HG03060 (cell line): Measurements from ENCODE around the gene B4GAT1.
A peak's percentile ranks its signal among the peaks of the same experiment; 100 is the strongest.

Experiments used
- ATAC-seq: cut with Tn5 transposase; IDR thresholded peaks from one replicate; pipeline ENCODE4 v1.9.1; 2021; ENCODE audit warnings: low read depth, moderate number of reproducible peaks; ENCODE audit not compliant: unreplicated experiment

B4GAT1 gene

DNA sequence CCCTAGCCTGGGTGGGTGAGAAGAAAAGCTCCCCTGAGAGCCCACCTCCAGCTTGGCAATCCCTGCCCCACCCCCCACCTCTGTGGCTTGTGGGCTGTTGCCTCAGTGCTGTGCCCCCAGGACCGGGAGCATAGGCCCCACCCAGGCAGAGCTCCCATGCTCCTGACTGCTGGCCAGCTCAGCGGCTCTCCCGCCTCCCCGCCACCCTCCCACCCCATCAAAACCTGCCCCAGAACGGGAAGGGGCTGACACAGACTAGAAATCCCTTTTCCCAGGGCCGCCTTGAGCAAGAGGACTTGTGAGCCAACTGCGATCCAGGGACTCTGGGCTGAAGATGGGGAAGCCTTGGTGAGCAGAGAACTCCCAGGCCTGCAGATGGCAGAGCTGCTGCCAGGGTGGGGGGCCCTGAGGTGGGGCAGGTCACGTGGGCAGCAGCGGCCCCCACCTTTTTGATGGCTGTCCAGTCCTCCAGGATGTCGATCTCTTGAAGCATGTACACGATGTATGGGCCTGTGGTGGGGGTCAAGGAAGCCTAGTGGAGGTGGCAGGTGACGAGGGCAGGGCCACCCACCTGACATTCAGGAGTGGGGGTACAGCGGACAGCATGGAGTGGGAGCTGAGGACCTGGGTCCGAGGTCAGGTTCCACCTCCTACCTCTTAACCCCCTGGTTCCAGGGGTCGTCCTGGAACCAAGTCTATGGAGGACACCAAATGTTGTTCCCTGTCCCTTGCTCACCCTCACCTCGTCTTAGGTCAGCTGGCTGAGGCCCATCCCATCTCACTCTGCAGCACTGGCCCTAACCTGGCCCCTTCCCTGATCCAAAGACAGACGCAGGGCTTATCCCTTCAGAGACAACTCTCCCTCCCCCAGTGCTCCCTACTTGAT is 8.9 kb downstream of the B4GAT1 start:
- no peak for ATAC-seq

DNA sequence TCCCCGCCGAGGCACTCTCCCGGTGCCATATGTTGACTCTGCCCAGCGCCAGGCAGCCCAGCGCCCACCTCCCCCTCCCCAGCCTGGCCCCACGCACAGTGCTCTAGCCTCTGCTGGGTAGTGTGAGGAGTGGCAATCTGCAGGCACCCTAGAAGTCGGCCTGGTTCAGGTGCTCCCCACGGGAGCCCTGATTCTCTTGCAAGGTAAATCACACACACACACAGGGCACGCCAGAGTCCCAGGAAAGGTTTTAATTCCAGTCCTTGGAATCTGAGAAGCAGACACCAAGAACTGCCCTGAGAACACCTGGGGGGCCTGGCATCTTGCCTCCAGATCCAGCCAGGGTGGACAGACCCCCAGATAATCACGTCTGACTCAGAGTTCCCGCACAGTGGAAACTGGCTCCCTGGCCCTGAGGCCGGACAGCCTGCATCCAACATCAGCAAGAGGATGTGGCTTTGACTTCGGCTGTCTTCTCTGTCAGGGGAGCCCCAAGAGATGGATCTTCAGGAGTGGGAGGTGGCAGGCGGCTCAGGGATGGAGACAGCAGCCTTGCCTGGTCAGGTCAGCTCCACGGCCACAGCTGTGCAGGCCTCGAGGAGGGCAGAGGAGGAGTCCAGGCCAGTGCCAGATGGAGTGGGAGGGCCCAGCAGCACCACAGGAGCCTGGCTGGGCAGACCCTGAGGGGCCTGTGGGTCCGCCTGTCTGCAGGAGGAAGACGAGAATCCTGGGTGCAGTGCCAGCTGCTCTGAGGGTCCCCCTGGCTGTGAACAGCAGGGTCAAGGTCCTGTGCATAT is 10.1 kb downstream of the B4GAT1 start:
- ATAC-seq: no peak

DNA sequence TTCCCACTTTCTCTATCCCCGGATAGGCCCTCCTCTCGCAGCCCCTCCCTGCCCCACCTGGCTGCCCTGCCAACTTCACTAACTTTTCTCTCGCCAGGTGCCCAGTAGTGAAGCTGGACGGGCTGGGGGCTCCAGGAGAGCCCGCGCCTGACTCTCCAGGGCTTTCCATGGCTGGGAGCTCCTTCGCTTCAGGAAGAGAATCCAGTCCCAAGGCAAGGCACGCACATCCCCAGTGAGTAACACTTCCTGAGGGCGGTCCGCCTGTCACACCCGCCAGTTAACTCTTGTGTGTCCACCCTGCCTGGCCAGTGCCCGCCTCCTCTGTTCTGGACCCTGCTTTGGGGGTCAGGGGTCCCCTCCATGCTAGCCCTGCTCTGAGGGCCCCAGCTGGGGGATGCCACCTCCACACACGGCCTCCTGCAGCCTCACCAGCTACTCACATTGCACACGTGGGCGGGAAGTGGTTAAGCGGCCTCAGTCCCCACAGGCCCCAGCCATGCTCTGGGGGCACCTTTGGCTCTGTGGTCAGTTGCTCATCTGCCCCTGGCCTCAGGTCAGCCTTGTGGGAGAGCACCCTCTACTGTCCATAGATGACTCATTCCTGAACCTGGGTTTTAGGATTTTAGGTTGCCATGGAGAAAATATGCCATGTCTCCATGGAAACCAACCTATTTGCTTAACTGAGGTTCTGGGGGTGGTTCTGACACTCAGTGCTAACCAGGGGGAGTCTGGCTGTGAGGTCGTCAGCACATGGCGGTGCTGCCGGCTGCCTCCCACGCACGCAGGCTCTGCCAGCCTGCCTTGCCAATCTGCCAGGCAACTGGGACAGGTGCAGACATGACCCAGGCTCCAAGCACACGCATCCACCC is 11.0 kb downstream of the B4GAT1 start, which contains the start of gene RIN1:
TSS of gene RIN1 (minus strand) at position 201 of the 869 bp plus-strand sequence. CDS start at position 169, 32 bp downstream.
- peak; percentile 70 for ATAC-seq

DNA sequence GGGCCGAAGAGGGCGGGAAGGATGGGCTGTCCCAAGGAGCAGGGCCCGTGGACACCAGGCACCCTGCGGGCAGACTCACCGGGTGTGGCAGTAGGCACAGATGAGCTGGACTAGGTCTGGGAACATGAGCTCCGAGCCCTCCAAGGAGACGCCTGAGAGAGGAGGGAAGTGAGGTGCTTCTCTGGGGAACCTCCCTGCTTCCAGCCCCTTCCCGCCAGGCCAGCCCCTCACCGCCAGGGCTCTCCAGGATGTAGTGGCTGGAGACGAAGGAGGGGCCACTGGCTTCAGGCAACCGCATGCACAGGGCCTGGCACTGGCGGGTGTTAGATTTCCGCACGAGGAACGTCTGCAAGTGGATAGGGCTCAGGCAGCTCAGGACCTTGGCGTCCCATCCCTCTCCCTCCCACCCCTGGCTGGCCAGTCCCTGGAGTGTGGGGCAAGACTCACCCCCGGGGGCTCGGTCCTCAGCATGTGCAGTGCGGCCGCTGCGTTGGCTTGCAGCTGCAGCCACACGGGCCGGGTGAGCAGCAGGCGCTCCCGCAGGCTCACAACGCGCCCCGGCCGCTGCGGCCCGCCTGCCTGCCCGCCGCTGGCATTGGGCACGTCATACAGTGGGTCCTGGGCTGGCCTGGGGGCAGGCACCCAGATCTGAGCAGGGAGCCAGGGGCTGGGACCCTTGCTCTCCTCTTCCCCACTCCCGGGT is 11.7 kb downstream of the B4GAT1 start:
- ATAC-seq: no peak

DNA sequence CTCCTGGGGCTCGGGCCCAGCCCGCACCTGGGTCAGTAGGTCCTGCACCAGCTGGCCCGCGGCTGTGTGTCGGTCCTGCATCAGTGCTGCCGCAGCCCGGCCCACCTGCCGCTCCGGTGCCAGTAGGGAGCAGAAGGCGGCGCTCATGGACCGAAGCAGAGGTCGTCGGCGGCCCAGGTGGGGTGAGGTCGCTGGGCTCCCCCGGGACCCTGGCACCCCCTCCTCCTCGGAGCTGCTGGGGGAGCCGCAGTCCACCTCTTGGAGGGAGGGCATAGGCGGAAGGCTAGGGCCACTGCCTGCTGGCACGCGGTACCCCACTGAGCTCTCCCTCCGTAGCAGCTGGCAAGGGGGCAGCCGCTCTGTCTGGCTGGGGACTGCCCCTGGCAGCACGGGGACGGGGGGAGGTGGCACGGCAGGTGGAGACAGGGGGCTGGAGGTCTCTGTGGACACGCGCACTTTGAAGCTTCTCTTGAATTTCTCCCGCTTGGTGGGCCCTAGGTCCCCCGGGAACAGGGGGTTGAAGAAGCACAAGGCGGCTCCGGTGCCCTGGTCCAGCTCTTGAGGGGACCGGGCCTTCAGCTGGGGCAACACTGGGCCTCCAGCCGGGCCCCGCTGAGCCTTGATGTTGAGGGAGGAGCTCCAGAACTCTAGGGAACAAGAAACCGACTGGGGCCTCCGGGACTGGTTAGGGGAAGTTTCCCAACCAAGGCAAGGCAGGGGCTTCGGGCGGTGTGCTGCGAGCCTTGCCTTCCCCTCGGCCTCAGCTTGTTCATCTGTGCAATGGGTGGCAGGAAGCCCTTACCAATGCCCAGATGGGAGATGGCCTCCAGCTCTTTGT is 12.6 kb downstream of the B4GAT1 start:
- no peak for ATAC-seq

DNA sequence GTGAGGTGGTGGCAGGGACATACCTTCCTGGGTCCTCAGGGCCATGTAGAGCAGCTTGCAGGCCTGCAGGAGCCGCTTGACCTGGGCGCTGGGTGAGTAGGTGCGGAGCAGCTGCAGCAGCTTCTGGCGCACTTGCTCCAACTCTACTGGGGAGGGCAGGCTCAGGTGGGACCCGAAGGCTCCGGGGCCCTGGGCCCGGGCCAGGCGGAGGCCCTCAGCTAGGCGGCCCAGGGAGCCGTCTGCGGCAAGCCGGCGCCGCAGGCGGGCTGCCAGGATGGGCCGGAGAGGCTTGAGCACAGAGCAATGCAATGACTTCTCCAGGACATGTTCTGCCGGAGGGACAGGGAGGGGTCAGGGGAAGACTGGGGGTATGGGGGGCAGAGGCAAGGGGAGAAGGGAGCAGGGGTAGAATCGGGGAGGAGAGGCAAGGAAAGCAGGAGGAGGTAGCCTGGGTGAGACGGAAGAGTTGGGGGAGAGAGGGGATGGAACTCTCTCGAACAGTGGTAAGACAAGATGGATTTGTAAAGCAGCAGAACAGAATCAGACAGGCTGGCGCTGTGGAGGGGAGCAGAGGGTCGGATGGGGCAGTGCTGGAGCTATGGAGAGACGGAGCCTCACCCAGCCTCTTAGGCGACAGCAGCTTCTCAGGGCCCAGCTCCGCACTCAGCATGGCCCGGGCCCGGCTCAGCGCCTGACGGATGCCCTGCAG is 13.4 kb downstream of the B4GAT1 start:
- ATAC-seq: no peak

DNA sequence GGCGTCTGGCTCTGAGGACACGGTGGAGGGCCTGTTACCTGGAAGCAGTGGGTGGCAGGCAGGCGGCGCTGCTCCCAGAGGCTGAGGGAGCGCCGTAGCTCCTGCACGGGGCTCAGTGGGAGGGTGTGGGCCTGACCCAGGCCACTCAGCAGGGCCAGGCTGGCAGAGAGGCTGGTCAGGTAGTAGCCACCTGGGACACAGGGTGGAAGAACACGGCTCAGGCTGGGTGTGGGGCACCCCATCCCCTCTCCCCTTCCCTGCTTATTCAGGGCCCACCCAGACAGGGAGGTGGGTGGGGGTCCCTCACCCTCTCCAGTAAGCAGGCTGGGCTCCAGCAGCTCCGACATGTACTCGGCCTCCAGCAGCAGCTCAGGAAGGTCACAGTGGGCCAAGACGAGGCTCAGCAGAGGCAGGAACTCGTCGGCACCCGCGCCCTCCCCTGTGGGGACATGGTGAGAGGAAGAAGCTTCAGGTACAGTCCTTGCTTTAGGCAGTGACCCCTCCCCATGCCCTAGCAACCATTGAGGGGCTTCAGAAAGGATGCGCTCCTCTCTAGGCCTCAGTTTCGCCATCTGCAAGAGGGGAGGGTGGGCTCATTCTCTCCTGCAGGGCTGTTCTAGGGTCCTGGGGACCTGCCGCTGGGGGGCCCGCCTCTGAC is 14.1 kb downstream of the B4GAT1 start:
- no peak for ATAC-seq

DNA sequence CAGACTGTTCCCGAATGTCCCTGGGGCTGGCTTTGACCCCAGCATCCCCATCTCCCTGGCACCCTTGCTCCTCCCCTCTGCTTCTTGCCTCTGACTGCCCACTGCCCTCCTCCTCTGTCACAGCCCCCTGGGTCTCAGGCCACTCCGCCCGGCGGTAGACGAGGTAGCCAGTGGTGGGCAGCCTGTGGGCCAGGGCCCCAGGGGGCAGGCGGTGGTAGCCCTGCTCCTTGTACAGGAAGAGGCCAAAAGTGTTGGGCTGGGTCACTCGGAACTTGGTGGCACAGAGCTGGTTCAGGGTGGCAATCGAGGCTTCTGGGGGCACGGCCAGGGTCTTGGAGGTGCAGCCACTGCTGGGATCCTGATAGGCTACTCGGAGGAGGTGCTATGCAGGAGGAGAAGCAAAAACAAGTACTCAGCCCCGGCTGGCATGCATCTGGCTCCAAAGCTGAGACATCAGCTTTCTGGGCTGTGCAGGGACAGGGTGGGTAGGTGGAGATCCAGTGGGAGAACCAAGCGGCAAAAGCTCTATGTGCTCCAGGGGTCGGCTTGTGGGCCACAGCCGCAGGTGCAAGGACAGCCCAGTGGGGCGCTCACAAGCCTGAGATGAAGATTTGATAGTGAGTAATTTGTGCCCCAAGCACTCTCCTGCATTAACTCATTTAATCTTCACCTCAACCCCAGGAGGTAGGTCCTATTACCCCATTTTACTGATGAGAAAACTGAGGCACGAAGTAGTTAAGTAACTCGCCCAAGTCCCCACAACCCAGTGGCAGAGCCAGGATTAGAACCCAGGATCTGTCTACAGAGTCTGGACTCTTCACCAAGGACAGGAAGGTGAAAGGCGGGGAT is 14.8 kb downstream of the B4GAT1 start:
- ATAC-seq: no peak

DNA sequence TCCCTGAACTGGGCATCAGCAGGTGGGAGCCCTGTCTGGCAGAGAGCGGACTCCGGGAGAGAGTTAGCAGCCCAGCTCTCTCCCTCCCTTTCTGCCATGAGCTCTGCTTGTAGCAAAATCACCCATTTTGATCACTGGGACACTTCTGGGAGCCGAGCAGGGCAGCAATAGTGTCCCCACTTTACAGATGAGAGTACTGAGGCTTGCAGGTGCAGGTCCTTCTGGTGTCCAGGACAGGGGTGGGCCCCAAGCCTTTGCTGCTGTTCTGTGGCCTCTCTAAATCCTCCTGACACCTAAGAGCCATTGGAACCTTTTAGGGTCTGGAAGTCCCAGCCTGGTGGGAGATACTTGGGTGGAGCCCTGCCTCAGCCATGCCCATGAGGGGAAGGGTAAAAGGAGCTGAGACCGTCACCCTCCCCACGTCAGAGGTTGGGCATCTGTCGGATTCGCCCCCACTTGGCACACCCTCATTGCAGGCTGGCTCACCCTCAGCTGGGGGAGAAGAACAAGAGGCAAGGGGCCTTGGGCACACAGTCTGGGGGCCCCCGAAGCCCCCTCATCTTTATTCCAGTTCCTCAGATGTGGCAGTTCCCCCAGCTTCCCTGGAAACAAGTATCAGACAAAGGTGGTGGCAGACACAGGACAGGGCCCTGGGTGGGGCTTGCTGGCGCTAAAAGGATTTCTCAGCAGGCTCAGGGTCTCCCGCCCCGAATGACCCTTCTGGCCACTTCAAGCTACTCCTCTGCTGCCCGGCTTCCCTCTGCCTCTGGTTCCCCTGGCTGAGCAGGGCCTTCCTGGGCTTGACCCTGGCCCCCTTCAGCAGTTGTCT is 15.7 kb downstream of the B4GAT1 start:
- no peak for ATAC-seq

DNA sequence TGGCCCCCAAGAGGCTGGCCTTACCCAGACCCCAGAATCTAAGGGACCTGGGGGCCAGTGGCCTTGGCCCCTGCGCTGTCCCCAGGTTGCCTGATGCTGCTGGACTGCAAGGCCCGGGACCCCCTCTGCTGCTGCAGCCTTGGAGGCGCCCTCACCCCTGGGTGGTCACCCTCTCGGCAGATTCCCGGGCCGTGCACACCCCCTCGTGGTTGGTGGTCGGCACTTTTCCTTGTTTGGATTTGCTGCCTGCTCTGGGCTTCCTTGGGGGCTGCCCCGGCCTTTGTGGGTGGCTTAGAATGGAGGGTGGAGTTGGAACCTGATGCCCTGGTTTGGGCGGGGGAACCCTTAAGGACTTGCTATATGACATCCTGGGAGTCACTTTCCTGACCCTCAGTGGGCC is 16.5 kb downstream of the B4GAT1 start:
- ATAC-seq: no peak

DNA sequence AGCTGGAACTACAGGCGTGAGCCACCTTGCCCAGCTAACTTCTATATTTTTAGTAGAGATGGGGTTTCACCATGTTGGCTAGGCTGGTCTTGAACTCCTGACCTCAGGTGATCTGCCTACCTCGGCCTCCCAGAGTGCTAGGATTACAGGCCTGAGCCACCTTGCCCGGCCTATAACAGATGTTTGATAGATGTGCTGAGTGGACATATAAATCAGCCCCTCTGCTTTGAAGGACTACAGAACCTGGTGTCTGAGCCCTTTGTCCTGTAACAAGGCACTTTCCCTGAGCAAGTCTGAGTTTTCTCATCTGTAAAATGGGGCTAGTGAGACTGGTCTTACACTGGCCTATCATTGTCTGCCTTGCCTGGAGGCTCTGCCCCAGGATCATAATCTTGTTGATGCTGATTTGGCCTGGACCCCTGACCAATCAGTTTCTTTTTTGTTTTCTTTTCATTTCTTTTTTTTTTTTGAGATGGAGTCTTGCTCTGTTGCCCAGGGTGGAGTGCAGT is 18.2 kb downstream of the B4GAT1 start:
- ATAC-seq: no peak

DNA sequence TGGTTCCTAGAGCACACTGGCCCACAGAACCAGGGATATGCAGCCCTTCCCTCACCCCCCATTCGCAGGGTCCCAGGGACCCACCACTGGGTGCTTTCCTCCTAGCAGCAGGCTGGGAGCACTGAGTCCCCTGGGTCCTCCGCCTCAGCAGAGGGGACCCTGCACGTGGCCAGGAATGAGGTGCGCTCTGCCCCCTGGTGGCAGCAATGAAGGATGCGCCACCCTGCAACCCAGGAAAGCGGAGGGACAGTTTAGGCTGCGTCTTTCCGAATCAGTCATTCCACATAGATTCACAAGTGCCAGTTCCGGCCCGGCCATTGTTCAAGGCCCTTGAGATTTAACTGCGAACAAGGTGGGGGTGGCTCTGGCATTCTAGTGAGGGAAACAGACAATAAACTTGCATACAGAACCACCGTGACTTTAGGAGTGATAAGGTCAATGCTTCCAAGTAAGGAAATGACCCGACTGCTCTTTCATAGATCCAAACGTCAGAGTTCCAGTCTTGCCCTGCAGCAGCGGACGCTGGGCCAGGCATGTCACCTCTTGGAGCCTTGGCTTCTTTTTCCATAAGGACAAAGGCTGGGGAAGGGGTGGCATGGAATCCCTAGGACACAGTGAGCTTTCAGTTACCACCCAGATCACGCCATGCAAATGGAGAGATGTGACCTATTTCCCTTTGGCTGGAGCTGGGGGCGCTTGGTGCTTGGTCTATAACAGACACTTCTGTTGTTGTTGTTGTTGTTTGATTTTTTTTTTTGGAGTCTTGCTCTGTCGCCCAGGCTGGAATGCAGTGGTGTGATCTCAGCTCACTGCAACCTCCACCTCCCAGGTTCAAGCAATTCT is 18.9 kb downstream of the B4GAT1 start:
- no peak for ATAC-seq

DNA sequence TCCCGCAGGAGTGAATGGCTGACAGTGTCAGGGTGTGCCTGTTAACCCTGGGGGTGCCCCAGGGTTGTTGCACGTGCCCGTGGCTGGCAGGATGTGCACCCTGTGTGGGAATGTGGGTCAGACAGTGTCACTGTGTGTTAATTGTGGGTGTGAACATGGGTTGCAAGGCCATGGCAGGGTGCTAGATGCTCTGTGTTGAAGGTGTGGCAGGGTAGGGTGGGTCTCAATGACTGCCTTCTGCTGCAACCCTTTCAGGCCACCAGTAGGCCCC is 19.5 kb downstream of the B4GAT1 start:
- ATAC-seq: no peak

DNA sequence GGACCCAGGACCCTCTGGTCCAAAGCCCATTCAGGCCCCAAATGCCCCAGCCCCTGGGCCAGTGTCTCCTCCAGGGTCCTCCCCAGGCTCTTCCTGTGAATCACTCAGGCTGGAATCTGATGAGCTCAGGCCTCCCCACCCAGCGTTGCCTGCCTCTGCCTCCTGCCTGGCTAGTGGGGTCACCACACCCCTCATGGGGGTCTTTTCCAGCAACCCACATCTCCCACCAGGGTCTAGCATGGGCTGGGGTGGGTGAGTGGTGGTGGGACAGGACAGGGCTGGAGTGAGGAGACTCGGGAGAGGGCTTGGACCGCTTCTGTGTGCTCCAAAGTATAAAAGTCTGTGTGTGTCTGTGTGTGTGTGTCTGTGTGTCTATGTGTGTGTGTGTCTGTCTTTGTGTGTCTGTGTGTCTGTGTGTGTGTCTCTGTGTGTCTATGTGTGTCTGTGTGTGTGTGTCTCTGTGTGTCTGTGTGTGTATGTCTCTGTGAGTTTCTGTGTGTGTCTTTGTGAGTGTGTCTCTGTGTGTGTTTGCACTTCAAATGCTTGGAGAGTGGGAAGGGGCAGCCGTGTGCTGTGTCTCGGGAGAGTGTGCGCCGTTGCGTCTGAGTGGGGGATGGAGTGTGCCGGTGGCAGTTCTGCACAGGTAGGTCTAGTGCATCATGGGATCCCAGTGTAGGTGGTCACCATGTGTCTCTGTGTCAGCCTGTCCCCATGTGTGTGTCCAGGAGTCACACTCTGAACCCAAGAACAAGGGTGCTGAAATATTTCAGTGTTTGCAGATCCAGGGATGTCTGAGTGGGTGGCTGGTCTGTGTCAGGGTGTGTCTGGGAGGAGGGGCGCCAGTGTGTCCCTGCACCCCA is 20.0 kb downstream of the B4GAT1 start:
- no peak for ATAC-seq
